ENCODE data around the gene SLC30A5. TPM values are rescaled to one million over a fixed set of nuclear protein-coding genes. Genes with fewer than 3 reads are reported as not detected.

SLC30A5 gene
- total and polyA plus RNA-seq, 2 of the 13 experiments (the other 11 are each of a cell fraction or from before 2014, with no cell fraction given) = 46.0 to 53.6 TPM

DNA sequence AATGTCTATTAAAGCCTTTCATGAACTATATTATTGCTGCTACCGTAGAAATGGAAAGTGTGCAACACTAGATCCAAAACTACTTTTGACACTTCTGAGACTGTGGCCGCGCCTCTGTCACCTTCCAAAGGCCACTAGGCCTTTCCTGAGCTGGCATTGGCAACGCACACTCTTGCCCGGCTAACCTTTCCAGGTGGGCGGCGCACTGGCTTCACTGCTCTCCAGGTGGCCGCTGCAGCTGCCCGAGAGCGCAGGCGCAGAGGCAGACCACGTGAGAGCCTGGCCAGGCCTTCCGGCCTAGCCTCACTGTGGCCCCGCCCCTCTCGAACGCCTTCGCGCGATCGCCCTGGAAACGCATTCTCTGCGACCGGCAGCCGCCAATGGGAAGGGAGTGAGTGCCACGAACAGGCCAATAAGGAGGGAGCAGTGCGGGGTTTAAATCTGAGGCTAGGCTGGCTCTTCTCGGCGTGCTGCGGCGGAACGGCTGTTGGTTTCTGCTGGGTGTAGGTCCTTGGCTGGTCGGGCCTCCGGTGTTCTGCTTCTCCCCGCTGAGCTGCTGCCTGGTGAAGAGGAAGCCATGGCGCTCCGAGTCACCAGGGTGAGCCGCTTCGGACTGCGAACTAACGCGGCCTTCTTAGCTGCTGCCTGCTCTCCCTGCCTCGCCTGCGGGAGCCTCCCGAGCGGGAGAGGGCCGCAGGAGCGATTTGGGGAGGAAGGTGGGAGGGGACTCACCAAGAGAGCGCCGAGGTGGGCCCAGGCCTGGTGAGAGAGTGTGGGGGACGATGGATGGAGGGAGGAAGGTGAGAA is 73.1 kb downstream of the SLC30A5 start, which contains the start of gene CCNB1 (continued):
- TF ChIP-seq, protein P1, sequence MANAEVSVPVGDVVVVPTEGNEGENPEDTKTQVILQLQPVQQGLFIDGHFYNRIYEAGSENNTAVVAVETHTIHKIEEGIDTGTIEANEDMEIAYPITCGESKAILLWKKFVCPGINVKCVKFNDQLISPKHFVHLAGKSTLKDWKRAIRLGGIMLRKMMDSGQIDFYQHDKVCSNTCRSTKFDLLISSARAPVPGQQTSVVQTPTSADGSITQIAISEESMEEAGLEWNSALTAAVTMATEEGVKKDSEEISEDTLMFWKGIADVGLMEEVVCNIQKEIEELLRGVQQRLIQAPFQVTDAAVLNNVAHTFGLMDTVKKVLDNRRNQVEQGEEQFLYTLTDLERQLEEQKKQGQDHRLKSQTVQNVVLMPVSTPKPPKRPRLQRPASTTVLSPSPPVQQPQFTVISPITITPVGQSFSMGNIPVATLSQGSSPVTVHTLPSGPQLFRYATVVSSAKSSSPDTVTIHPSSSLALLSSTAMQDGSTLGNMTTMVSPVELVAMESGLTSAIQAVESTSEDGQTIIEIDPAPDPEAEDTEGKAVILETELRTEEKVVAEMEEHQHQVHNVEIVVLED (CRISPR knock-in tag; IDR thresholded peaks at IDR 0.05; ENCODE audit: borderline replicate concordance) = peak; percentile 69; the same call in 1 of the 2 replicates
- TF ChIP-seq HNF4A (CRISPR knock-in tag; IDR thresholded peaks at IDR 0.05) (peak; percentile 22; the same call in 1 of the 2 replicates), ZNF749 (CRISPR knock-in tag; IDR thresholded peaks at IDR 0.05; ENCODE audit: borderline replicate concordance) (peak; percentile 94; the same call in 1 of the 2 replicates), ZNF160 (CRISPR knock-in tag; IDR thresholded peaks at IDR 0.05) (0 out of 2 replicates have a peak, but pooled peaks have one; percentile 60), TBX2 (CRISPR knock-in tag; IDR thresholded peaks at IDR 0.05; ENCODE audit: borderline replicate concordance) (peak; percentile 43), FLYWCH1 (CRISPR knock-in tag; IDR thresholded peaks at IDR 0.05) (no peak), RBAK (CRISPR knock-in tag; IDR thresholded peaks at IDR 0.05) (no peak), ZNF232 (CRISPR knock-in tag; IDR thresholded peaks at IDR 0.05; ENCODE audit: borderline replicate concordance) (0 out of 2 replicates have a peak, but pooled peaks have one; percentile 53), AKAP8 (CRISPR knock-in tag; IDR thresholded peaks at IDR 0.05) (no peak), ZC3H4 (CRISPR knock-in tag; IDR thresholded peaks at IDR 0.05; ENCODE audit: borderline replicate concordance) (no peak), ZNF781 (CRISPR knock-in tag; IDR thresholded peaks at IDR 0.05; ENCODE audit: borderline replicate concordance, not compliant biosample characterization) (peak; percentile 32), ZNF879 (CRISPR knock-in tag; IDR thresholded peaks at IDR 0.05) (no peak), ZBTB1 (CRISPR knock-in tag; IDR thresholded peaks at IDR 0.05; ENCODE audit: borderline replicate concordance) (0 out of 2 replicates have a peak, but pooled peaks have one; percentile 38), CENPT (CRISPR knock-in tag; IDR thresholded peaks at IDR 0.05; ENCODE audit: low read depth) (peak; percentile 91), KAT7 (CRISPR knock-in tag; IDR thresholded peaks at IDR 0.05; ENCODE audit: borderline replicate concordance) (peak; percentile 26; the same call in 1 of the 2 replicates), THAP11 (CRISPR knock-in tag; IDR thresholded peaks at IDR 0.05) (peak; percentile 81), ZFP36L2 (CRISPR knock-in tag; IDR thresholded peaks at IDR 0.05) (no peak)
- TF ChIP-seq, protein P2, sequence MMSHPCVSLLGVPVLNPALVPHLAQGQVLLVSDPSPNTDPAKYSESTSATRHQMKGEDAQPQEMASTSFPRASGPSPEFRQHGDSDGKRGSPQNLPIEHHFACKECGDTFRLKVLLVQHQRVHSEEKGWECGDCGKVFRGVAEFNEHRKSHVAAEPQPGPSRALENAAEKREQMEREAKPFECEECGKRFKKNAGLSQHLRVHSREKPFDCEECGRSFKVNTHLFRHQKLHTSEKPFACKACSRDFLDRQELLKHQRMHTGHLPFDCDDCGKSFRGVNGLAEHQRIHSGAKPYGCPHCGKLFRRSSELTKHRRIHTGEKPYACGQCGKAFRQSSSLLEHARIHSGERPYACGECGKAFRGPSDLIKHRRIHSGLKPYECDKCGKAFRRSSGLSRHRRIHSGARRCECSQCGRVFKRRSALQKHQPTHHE (CRISPR knock-in tag; IDR thresholded peaks at IDR 0.05; ENCODE audit: borderline replicate concordance) = no peak
- TF ChIP-seq, protein P3, sequence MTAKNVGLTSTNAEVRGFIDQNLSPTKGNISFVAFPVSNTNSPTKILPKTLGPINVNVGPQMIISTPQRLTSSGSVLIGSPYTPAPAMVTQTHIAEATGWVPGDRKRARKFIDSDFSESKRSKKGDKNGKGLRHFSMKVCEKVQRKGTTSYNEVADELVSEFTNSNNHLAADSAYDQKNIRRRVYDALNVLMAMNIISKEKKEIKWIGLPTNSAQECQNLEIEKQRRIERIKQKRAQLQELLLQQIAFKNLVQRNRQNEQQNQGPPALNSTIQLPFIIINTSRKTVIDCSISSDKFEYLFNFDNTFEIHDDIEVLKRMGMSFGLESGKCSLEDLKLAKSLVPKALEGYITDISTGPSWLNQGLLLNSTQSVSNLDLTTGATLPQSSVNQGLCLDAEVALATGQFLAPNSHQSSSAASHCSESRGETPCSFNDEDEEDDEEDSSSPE (CRISPR knock-in tag; IDR thresholded peaks at IDR 0.05) = peak; percentile 96
- TF ChIP-seq, protein P4, sequence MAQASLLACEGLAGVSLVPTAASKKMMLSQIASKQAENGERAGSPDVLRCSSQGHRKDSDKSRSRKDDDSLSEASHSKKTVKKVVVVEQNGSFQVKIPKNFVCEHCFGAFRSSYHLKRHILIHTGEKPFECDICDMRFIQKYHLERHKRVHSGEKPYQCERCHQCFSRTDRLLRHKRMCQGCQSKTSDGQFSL (CRISPR knock-in tag; IDR thresholded peaks at IDR 0.05) = no peak
- TF ChIP-seq, protein P5, sequence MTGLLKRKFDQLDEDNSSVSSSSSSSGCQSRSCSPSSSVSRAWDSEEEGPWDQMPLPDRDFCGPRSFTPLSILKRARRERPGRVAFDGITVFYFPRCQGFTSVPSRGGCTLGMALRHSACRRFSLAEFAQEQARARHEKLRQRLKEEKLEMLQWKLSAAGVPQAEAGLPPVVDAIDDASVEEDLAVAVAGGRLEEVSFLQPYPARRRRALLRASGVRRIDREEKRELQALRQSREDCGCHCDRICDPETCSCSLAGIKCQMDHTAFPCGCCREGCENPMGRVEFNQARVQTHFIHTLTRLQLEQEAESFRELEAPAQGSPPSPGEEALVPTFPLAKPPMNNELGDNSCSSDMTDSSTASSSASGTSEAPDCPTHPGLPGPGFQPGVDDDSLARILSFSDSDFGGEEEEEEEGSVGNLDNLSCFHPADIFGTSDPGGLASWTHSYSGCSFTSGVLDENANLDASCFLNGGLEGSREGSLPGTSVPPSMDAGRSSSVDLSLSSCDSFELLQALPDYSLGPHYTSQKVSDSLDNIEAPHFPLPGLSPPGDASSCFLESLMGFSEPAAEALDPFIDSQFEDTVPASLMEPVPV (CRISPR knock-in tag; IDR thresholded peaks at IDR 0.05) = peak; percentile 95; the same call in 1 of the 2 replicates
